ENCODE data around the gene RAB21. TPM values are rescaled to one million over a fixed set of nuclear protein-coding genes. Genes with fewer than 3 reads are reported as not detected.

RAB21 gene
- total and polyA plus RNA-seq, 8 donors: 45.8 to 77.7 (median 57.7) TPM

DNA sequence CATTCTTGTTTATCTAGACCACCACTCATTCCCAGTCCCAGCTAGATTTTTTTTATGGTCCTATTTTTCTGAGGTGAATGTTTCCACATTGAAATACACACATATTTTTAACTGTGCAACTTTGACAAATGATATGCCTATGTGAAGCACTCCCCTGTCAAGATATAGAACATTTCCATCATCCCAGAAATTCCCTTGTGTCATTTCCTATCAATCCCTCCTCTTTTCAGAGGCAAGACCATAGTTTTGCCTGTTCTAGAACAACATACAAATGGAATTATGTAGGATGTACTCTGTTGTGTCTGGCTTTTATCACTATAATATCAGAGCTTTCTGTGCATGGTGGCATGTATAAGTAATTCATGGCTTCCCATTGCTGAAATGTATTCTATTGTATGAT, 36.1 kb upstream of the RAB21 start:
- no peak for ATAC-seq
- Histone ChIP-seq H3K36me3 (no peaks in the 10 kb centered on the region), H3K27me3 (no peaks in the 10 kb centered on the region), H3K4me1 (no peaks in the 10 kb centered on the region), H3K9me3 (peaks cover 0 to 10% of the 10 kb centered on the region in 2 donors), H3K4me3 (no peak overlapping the region), H3K27ac (no peak overlapping the region)
- DNase-seq: no peak
- TF ChIP-seq, protein P1, sequence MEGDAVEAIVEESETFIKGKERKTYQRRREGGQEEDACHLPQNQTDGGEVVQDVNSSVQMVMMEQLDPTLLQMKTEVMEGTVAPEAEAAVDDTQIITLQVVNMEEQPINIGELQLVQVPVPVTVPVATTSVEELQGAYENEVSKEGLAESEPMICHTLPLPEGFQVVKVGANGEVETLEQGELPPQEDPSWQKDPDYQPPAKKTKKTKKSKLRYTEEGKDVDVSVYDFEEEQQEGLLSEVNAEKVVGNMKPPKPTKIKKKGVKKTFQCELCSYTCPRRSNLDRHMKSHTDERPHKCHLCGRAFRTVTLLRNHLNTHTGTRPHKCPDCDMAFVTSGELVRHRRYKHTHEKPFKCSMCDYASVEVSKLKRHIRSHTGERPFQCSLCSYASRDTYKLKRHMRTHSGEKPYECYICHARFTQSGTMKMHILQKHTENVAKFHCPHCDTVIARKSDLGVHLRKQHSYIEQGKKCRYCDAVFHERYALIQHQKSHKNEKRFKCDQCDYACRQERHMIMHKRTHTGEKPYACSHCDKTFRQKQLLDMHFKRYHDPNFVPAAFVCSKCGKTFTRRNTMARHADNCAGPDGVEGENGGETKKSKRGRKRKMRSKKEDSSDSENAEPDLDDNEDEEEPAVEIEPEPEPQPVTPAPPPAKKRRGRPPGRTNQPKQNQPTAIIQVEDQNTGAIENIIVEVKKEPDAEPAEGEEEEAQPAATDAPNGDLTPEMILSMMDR (IDR thresholded peaks at IDR 0.05): no peak
- intact Hi-C loops (cut with DNase I): no loop called here

DNA sequence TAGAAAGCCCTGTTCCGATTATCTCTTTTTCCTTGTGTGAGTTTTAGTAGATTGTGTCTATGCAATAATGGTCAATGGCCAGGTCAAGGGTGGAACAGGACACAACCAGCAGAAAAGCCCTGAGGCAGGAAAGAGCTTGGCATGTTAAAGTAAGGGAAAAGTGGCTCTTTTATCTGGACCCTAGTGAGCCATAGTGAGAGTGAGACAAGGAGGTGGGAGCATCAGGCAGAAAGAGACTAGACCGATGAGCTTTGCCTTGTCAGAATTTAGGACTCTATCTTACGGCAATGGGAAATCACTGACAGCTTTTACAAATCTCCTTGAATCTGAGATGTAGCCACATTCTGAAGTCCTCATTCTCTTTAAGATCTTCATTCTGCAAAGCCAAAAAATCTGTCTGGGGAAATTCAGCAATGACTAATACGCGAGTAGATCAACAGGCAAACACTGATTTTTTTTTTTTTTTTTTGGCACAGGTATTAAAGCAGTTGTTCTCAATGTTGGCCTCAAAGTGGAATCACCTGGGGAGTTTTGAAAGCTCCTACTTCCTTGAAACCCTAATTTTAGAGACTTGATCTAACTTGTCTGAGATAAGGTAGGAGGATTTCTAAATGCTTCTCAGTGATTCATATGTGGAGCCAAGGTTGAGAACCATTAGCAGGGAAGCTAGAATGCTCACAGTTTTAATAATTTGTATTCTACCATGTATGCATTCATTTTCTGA, 34.9 kb upstream of the RAB21 start:
- Histone ChIP-seq H3K9me3 (peaks cover 0 to under 1% of the 10 kb centered on the region in 2 donors), H3K27me3 (no peaks in the 10 kb centered on the region), H3K4me1 (no peaks in the 10 kb centered on the region), H3K4me3 (no peak overlapping the region), H3K36me3 (no peaks in the 10 kb centered on the region), H3K27ac (no peak overlapping the region)
- intact Hi-C loops (cut with DNase I): no loop called here
- TF ChIP-seq, protein P1 (IDR thresholded peaks at IDR 0.05): no peak
- ATAC-seq (peak; percentile 73), DNase-seq (no peak)

DNA sequence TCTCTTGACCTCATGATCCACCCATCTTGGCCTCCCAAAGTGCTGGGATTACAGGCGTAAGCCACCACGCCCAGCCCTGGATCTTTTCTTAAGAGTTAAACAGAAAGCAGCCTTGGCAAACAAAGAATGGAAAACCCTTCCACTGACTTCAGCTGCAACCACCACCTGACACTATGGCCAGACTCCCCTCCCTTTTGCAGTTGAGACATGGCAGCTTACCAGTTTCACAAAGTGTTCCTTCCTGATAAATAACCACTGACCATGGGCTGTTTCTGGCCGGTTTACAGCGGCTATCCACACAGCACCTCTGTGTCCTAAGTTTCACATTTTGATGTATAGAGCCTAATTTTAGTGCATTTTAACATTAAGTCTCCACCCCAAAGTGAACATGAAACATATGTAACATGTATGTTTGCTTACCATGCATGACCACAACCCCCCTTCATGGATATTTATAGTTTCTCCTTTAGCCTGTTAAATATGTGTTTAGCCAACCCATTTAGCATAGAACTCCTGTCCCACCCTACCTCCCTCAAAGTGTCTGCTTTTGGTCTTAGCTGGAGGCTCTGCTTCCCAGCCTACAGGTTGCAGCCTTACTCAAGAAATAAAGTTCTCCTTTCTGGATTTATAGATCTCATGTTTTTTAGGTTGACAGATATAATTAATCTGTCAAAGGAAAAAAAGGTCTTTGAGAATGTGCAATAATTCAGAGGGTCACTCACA, 32.7 kb upstream of the RAB21 start:
- intact Hi-C loops (cut with DNase I): no loop called here
- H3K27me3 ChIP-seq: no peaks in the 10 kb centered on the region
- no peak for DNase-seq

DNA sequence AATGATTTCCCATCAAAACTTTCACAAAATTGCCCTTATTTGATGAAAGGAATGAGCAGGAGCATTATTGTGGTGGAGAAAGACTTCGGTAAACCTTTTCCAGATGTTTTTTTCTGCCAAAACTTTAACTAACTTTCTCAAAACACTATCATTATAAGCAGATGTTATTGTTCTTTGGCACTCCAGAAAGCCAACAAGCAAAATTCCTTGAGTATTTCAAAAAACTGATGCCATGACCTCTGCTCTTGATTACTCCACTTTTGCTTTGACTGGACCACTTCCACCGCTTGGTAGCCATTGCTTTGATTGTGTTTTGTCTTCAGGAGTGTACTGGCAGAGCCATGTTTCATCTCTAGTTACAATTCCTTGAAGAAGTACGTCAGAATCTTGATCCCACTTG, 29.7 kb upstream of the RAB21 start:
- intact Hi-C loops (cut with DNase I): no loop called here
- Histone ChIP-seq H3K27me3 (no peaks in the 10 kb centered on the region), H3K27ac (no peak overlapping the region), H3K36me3 (no peaks in the 10 kb centered on the region), H3K4me3 (no peak overlapping the region), H3K4me1 (no peaks in the 10 kb centered on the region), H3K9me3 (no peaks in the 10 kb centered on the region)
- ATAC-seq (no peak), DNase-seq (no peak)
- TF ChIP-seq, protein P1 (IDR thresholded peaks at IDR 0.05): no peak

More for the DNA sequence above, 32.7 kb upstream of the RAB21 start:
- ATAC-seq: no peak
- H3K36me3 ChIP-seq: no peaks in the 10 kb centered on the region
- H3K4me1 ChIP-seq: no peaks in the 10 kb centered on the region
- H3K27ac ChIP-seq: no peak overlapping the region
- H3K9me3 ChIP-seq: no peaks in the 10 kb centered on the region
- no peak overlapping the region for H3K4me3 ChIP-seq
- TF ChIP-seq, protein P1 (IDR thresholded peaks at IDR 0.05): no peak

DNA sequence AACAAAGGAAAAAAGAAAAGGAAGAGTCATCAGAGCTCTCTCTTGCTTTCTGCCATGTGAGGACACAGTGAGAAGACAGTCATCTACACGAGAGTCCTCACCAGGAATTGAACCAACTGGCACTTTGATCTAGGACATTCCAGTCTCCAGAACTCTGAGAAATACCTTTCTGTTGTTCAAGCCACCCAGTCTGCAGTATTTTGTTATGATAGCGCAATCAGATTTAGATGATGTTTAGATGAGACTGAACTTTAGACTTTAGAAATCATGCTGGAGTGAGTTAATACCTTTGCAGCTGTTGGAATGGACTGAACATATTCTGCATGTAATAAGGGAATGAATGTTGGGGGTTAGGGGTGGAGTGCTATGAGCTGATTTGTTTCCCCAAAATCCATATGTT, 28.1 kb upstream of the RAB21 start:
- H3K4me1 ChIP-seq: no peaks in the 10 kb centered on the region
- TF ChIP-seq, protein P1 (IDR thresholded peaks at IDR 0.05): no peak
- no peaks in the 10 kb centered on the region for H3K9me3 ChIP-seq
- no peak overlapping the region for H3K27ac ChIP-seq
- no peak for DNase-seq
- ATAC-seq: no peak
- H3K4me3 ChIP-seq: no peak overlapping the region
- no peaks in the 10 kb centered on the region for H3K36me3 ChIP-seq
- H3K27me3 ChIP-seq: no peaks in the 10 kb centered on the region
- intact Hi-C loops (cut with DNase I): no loop called here

Data from left lung (tissue), 10 donors.